Esophagus mucosa (tissue), 1 donor: ENCODE results near the gene MAST4. TPM values are rescaled to one million over a fixed set of nuclear protein-coding genes. Genes with fewer than 3 reads are reported as not detected.
"Not testable (repeated sequence)": the region's sequence is repeated elsewhere in the genome, so short reads cannot be mapped to it uniquely, and the experiment has no call there.

Experiments
- ATAC-seq: fragments of 200-7000 bp; cut with Tn5 transposase; one replicate; pipeline ENCODE4 v1.9.1; 2020
- total RNA-seq: library from RNA; stranded (reverse); gene quantifications from one replicate; pipeline ENCODE4 v1.2.4, GENCODE V29; 2023
- donor health status: DM: yes; HTN: yes; CAD: no.

MAST4 gene
- total RNA-seq, 1 donor from 2014 or later, result 106 TPM

DNA sequence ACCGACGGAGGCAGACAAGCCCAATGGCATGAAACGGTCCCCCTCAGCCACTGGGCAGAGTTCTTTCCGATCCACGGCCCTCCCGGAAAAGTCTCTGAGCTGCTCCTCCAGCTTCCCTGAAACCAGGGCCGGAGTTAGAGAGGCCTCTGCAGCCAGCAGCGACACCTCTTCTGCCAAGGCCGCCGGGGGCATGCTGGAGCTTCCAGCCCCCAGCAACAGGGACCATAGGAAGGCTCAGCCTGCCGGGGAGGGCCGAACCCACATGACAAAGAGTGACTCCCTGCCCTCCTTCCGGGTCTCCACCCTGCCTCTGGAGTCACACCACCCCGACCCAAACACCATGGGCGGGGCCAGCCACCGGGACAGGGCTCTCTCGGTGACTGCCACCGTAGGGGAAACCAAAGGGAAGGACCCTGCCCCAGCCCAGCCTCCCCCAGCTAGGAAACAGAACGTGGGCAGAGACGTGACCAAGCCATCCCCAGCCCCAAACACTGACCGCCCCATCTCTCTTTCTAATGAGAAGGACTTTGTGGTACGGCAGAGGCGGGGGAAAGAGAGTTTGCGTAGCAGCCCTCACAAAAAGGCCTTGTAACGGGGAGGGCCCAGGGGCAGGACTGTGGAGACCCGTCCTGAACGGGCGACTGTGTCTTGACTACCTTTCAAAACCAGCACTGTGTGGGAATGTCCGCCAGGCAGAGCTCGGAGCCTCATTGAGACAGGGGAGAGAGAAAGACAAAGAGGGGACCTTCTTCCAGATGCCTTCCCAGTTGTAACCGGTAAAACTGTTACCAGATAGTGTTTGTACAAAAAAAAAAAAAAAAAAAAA lies 570.5 kb downstream of the MAST4 start:
- peak; percentile 82 for ATAC-seq

GRCh38 chr5:67168069-67168468 lies 571.9 kb downstream of the MAST4 start:
- no peak for ATAC-seq

GRCh38 chr5:67170767-67171166 lies 574.6 kb downstream of the MAST4 start:
- ATAC-seq, result no peak

- not testable (repeated sequence) for ATAC-seq
Observed at GRCh38 chr5:67173351-67173750, 577.2 kb downstream of the MAST4 start.

DNA sequence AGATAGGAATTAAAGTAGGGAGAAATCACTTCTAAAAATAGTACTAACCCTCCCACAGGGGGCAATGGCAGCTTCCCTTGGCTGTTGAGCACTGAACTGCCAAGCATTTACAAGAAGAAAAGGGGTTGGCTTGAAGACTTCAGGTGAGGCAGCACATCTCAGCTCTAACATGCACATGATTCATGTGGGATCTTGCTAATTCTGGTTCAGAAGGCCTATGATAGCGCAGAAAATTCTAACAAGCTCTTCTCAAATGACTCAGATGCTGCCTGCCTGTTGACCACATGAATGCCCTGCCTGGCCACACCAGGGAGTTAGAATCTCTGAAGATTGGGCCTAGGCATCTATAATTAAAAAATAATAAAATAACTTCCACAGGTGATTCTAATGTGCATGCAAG lies 577.8 kb downstream of the MAST4 start:
- ATAC-seq, result peak; percentile 62

DNA sequence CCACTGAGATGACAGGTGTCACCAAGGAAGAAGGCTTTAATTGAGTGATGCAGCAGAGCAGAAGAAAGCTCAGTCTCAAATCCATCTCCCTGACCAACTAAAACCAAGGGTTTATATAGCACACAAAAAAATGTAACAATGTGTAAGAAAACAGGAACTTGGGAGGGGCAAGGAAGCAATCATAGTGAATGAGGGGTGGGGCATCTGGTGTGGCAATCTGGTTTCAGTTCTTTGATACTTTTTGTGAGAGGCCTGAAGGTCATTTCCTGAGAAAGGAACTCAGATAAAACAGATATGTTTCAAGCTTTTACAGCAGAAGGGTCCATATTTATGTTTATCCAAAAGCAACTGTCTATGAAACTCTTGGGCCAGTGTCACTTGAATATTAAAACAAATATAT lies 580.7 kb downstream of the MAST4 start:
- ATAC-seq, result peak; percentile 48

DNA sequence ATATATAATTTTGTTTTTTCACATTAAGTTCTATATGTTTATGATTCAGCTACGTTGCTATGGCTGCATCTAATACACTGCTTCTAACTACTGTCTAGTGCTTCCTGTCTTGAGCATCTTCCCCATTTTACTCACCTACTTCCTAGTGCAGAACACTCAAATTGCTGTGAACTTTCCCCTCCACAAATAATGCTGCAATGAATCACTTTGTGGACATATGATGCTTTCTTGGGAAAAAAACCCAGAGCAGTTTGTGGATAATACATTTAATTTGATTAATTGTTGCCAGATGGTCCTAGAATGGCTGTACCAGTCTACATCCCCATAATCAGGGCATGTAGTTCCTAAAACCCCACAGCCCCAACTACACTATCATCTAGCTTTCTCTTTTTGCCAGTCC lies 581.9 kb downstream of the MAST4 start:
- ATAC-seq, result no peak

DNA sequence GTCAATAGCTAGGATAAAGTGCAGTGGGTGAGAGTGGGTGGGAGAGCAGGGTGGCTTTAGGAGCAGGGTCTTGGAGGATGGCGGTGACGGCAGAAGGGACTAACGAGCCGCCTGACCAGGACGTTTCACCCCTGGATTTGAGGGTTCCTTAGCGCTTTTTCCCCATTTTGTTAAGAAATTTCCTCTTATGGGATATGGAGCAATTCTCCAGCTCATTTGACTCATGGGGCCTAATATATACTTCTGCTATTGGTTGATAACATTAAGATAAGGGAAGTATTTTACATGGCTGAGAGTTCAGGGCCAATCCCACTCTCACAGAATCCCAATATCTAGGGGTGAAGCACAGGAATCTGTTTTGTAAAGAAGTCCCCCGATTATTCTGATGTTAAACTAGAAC lies 582.8 kb downstream of the MAST4 start:
- ATAC-seq, result no peak

DNA sequence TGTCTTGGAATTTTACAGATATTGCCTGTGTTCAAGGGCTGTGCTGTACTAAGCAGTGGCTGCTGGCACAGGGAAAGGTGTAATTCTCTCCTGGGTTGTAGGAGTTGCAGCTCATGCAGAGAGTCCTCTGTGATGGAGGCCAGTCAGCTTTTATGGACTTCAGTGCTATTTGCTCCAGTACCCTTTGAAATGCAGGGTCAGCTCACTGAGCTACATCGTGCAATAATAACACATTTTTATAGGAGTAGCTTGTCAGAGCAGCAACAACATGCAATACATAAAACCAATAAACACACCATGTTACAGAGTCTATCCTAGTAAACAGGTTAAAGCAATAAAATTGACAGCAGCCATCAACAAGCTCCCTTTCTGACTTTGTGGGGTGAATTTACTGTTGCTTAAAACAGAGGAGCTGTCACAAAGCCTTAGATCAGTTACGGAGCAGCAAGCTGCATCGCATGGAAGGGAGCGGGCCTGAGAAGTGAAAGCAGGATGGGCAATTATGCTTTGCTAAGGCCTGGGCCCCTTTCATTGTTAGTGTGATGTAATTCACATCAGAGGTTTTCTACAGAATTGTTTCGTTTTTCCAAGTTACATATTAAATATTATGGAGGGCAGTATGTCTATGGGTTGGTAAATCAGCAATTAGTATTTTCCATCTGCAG lies 583.6 kb downstream of the MAST4 start:
- no peak for ATAC-seq

DNA sequence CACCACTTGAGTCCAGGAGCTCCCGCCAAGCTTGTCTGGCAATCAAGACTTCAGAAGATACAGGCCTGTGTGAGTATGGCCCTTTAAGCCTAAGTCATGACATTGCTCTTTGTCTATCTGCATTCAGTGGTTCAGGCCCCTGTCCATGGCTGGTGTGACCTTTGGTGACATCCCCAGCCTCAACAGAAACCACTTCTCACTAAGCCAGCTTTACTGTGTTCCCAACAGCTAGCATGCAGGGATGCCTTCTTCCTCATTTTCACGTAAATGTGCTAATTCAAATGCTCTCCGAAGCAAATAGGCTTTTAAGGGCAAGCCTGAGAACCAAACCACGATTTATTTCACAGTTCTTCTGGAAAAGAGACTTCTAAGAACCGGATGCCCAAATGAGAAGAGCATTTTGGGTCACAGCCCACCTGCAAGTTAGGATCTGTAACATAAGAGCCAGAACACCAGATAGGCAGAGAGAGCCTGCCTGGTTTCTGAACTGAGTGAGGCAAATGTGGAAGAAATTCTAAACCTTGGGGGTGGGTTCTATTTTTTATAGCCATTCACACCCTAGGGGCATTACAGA lies 585.5 kb downstream of the MAST4 start:
- no peak for ATAC-seq

DNA sequence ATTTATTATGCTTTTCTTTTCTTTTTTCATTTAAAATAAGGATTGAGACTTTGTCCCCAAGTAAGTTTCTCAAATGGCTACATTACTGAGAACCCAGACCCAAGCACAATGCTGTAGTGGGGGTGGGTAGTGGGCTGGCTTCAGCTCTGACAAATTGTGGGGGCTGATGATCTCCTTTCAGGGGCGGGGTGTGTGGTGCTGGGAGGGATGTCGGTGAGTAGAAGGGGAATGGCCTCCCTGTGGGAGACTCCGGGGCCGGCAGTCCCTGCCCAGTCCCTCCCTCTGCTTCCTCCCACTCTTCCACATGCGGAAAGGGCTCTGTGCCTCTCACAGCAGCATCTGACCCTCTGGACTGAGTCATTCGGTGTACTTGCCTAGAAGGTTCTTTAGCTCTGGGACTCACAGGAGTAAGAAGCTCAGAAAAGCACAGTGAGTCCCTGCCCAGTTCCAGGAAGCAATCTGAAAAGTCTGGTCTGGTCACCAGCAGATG lies 586.2 kb downstream of the MAST4 start:
- ATAC-seq, result peak; percentile 90

DNA sequence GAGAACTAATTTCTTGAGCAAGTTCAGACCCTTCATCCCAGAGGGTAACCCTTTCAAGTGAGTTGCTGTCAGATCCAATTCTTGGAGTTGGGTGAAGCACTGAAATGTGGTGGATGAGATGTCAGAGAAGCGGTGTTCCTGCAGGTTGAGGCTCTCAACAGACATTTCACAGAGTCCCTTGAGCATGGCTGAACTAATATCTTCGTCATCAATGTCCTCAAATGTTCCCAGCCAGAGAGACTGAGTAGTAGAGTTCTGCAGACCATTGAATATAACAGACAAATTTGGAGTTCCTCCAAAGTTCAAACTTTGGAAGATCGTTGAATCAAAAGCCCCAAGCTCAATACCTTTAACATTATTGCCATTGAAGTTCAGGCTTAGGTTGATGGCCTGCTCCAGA lies 587.7 kb downstream of the MAST4 start:
- ATAC-seq, result no peak

DNA sequence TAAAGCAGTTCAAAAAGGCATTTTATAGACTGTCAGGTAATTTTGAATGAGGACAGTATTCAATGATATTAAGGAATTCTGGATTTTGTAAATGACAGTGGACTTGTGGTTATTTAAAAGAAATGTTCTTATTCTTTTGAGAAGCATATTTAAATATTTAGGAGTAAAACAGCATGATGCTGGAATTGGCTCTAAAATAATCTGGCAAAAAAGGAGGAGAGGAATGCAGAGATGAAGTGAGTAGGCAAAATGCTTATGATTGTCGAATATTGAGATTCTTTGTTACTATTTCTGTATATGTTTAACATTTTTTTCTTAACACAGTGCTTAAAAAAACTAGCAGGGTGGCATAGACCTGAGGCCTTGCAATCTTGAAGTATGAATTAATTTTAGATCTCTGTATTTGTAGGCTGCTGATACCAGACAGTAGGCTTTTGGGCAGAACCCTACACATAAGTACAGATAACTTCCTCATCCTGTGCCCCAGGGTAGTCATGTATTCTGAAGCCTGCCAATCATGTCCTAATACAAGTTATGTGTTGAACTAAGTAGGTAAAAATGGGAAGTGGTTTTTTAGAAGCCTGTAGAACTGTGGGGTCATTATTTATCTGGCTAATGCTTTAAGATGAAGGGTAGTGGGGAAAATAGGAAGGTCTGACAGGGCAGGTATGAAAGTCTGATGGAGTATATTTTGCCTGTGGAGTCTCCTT lies 591.0 kb downstream of the MAST4 start:
- ATAC-seq, result peak; percentile 50

DNA sequence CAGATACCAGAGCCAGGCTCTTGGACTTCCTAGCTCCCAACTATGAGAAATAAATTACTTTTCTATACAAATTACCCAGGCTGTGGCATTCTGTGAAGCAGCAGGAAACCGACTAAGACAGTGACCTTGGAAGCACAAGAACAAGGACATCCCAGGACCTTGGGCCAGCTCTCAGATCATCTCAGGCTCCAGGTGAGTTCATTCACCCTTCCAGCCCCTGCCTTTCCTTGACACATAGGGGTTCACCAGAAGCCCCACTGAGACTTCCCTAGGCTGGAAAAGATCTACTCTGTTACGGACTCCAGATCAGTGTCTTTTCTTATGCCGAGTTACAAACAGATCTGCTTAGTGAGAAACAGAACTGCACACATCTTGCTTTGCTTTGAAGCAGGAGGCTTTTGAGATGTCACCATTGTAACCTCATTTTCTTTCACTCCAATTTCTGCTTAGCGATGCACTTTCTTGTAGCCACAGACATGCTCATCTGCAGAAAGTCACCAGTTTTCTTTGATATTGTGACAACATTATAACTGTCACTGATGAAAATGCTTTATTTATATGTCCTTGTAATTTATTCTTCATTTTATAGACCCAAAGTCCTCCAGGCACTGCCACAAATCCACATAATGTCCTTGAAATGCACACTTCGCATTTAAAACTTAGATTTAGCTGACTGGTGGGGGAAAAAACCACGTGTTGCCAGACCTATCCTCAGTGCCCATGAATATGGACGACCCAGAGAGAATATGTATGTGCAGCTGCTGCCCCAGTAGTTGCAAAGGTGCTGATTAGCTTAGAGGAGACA lies 592.3 kb downstream of the MAST4 start:
- ATAC-seq, result no peak

GRCh38 chr5:67189079-67189354 lies 592.8 kb downstream of the MAST4 start:
- no peak for ATAC-seq

GRCh38 chr5:67189931-67190330 lies 593.7 kb downstream of the MAST4 start:
- ATAC-seq, result no peak

DNA sequence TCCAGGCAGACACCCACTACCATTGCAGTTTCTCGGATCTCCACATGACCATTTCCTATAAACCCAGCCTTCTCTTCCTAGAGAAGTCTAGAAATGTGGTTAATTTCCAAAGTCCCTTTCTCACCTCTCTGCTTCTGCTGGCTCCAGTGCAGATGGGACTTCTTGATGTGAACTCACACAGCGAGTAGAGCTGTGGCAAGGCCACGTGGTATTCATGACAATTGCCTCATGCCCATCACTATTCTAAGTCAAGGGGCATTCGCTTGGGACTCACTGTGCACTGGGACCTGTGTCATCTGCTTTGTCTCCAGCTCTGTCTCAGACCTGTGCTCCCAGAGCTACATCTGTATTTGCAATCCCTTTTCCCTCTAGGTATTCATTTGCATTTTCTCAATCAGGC lies 594.2 kb downstream of the MAST4 start:
- no peak for ATAC-seq

- ATAC-seq, result no peak
Observed at GRCh38 chr5:67190861-67191260, 594.7 kb downstream of the MAST4 start.

DNA sequence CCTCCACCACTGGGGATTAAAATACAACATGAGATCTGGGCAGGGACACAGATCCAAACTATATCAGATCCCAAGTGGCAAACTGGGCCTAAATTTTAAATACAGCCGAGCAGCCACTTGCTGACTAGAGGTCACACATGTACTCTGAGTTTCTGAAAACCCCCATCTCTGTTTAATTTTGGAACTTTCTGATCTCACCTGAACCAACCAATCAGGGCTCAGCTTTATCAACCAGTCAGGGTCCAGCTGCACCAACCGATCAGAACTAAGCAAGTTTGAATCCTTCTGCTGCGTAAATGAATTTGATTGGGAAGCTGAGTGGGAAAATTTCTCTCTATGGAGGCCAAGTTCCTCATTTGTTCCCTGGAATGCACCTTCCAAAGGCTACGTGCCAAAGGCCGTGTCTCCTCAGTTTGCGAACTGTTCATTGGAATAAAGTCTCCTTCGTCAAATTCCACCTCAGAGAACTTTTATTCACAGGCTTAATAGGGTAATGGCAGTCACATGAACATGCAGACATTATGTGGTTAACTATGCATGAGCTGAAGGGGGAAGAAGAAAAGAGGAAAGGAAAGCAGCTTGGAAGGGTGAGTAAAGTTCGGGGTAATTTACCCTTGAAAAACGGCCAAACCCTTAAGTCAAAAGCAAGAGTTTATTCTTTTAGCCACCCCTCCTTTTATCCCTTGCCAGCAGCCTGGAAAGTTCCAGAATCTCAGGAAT lies 596.7 kb downstream of the MAST4 start:
- no peak for ATAC-seq

GRCh38 chr5:67193439-67193807 lies 597.2 kb downstream of the MAST4 start:
- no peak for ATAC-seq

DNA sequence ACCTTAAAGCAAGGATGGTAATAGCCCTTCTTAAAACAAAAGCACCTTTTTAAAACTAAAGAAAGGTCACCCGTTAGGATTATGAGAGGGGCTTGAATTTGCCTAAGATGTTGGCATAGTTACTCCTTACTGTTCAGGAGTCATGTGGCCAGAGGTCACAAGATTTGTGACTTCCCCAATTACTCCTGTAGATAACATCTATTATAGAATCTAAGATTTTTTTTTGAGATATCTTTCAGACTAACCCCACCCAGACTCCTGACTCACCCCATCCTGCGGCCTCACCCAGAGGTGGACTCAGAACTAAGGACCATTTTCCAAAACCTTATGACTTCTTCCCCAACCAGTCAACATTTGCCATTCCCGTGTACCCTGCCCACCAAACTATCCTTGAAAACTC lies 598.0 kb downstream of the MAST4 start:
- ATAC-seq, result no peak
